ENCODE results near the gene TNIP3.

DNA sequence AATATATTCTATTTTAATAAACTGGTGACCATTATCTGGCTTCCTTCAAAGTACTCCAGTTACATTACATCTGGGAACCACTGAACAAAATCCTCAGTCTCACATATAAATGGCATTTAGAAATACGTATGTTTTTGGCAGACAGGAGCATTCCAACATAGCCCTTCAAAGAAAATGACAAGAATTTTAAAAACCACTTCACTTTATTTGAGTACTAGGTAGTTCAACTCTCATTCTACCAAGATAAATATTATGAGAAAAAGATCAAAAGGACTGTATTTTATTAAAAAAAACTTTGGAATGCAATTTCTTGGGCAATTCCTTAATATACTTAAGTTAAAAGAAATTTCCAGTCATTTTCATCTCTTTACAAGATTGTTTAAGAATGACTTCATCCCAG is 17.6 kb downstream of the TNIP3 start:
- TF ChIP-seq, protein P1, sequence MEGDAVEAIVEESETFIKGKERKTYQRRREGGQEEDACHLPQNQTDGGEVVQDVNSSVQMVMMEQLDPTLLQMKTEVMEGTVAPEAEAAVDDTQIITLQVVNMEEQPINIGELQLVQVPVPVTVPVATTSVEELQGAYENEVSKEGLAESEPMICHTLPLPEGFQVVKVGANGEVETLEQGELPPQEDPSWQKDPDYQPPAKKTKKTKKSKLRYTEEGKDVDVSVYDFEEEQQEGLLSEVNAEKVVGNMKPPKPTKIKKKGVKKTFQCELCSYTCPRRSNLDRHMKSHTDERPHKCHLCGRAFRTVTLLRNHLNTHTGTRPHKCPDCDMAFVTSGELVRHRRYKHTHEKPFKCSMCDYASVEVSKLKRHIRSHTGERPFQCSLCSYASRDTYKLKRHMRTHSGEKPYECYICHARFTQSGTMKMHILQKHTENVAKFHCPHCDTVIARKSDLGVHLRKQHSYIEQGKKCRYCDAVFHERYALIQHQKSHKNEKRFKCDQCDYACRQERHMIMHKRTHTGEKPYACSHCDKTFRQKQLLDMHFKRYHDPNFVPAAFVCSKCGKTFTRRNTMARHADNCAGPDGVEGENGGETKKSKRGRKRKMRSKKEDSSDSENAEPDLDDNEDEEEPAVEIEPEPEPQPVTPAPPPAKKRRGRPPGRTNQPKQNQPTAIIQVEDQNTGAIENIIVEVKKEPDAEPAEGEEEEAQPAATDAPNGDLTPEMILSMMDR (IDR thresholded peaks at IDR 0.05) = no peak
- no peak for TF ChIP-seq POLR2AphosphoS5 (IDR thresholded peaks at IDR 0.05)
